ENCODE measurements around the gene ELP2.

DNA sequence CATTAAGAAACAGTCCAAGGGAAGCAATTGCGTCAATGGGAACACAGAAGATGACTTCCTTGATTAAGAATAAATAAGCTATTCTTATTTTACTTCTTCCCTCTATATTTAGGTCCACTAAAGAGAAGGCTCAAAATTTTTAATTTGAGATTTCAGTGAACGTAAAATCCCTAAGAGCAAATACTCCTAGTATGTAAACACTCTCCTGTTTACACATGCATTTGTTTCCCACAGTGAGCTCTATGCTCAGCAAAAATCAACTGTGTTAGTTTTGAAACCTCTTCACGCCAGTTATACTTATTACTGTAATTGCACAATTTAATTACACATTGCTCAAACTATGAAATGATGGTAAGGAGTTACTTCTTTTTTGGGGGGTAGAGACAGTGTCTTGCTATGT is 9.4 kb upstream of the ELP2 start:
- TF ChIP-seq CTCF (IDR thresholded peaks at IDR 0.05) (no peak), POLR2A (IDR thresholded peaks at IDR 0.05) (no peak), EP300 (IDR thresholded peaks at IDR 0.05) (no peak), POLR2AphosphoS5 (IDR thresholded peaks at IDR 0.05) (no peak)
